Right lobe of liver (tissue), 4 donors: ENCODE measurements around the gene OR14C36.
"Not testable (repeated sequence)": the region's sequence is repeated elsewhere in the genome, so short reads cannot be mapped to it uniquely, and the experiment has no call there.

Experiments
- CTCF ChIP-seq, 4 donors: fragments of 200-600 bp in 3 of 4; fragments of 450-650 bp in 1 of 4; IDR thresholded peaks; one replicate each; pipeline versions ENCODE4 v1.5.1 to v1.8.0; 2016 to 2022; ENCODE audit warnings: antibody characterized with exemption in 4 of 4, mild to moderate bottlenecking in 2 of 4
- POLR2A ChIP-seq: fragments of 450-650 bp; IDR thresholded peaks from one replicate; pipeline ENCODE4 v1.6.1; 2017; ENCODE audit warnings: antibody characterized with exemption, mild to moderate bottlenecking
- donor health status: DM: no; HTN: no; CAD: no.
- donor health status: DM: no; HTN: no; CAD: no.
- donor health status: DM: no; HTN: yes; CAD: no.

DNA sequence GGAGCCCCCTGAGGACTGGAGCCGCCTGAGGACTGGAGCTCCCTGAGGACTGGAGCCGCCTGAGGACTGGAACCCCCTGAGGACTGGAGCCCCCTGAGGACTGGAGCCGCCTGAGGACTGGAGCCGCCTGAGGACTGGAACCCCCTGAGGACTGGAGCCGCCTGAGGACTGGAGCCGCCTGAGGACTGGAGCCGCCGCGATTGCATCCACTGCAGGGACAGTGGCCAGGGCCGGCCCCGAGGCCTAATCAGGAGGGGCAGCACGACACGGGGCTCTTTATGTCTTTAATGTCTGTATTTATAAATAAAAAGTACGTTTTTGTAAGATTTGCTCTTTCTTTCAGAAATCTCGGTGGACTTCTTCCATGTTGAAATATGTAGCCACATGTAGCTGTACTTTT lies 41.8 kb upstream of the OR14C36 start:
- not testable (repeated sequence) for TF ChIP-seq POLR2A; CTCF (IDR thresholded peaks at IDR 0.05)
